ENCODE data around the gene POU2F1. TPM values are rescaled to one million over a fixed set of nuclear protein-coding genes. Genes with fewer than 3 reads are reported as not detected.
"Not testable (repeated sequence)": the region's sequence is repeated elsewhere in the genome, so short reads cannot be mapped to it uniquely, and the experiment has no call there.

The POU2F1 gene
- total RNA-seq, 1 experiment from 2014 or later: 28.5 TPM

DNA sequence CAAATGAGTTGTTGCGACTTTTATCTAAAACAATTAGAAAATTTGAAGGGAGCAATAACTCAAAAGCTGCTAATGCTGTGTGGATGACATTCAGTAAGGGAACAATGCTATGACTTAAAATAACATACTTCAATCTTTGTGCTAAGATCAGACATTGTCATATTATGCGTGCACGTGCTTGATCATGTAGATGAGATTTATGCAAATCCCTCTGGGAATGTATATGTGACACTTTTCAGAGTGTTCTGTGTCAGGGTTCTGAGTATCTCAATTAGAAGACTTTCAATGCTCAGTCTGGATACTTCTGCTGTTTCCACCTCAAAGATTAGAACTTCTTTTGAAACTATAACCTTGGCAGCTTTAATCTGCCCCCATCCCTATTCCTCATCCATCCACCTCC is 18.6 kb upstream of the POU2F1 start:
- intact Hi-C loops (cut with micrococcal nuclease; ENCODE audit: unreplicated experiment): no loop called here
- DNase-seq: no peak
- no peaks in the 10 kb centered on the region for H3K36me3 ChIP-seq (ENCODE audit: low read depth)
- H3K79me2 ChIP-seq (ENCODE audit: low read depth): no peaks in the 10 kb centered on the region
- no peak overlapping the region for H3K27ac ChIP-seq
- ChIA-PET CTCF (no interaction called here), POLR2A (ENCODE audit: unreplicated experiment) (interaction anchor here (0.7 kb wide), 1 partner anchor 48 kb away, joined by 17 read pairs; no protein-coding TSS in a partner anchor)
- H3K4me2 ChIP-seq: no peak overlapping the region
- H3K27me3 ChIP-seq (ENCODE audit: insufficient read depth, low read depth): no peaks in the 10 kb centered on the region
- no peak for TF ChIP-seq EZH2 (IDR thresholded peaks at IDR 0.05; ENCODE audit: low read depth)
- TF ChIP-seq, protein P1, sequence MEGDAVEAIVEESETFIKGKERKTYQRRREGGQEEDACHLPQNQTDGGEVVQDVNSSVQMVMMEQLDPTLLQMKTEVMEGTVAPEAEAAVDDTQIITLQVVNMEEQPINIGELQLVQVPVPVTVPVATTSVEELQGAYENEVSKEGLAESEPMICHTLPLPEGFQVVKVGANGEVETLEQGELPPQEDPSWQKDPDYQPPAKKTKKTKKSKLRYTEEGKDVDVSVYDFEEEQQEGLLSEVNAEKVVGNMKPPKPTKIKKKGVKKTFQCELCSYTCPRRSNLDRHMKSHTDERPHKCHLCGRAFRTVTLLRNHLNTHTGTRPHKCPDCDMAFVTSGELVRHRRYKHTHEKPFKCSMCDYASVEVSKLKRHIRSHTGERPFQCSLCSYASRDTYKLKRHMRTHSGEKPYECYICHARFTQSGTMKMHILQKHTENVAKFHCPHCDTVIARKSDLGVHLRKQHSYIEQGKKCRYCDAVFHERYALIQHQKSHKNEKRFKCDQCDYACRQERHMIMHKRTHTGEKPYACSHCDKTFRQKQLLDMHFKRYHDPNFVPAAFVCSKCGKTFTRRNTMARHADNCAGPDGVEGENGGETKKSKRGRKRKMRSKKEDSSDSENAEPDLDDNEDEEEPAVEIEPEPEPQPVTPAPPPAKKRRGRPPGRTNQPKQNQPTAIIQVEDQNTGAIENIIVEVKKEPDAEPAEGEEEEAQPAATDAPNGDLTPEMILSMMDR (conservative IDR thresholded peaks at IDR 0.05): no peak
- peaks cover 5% of the 10 kb centered on the region; the same call in 1 of the 2 replicates for H3K4me1 ChIP-seq (replicated peaks; ENCODE audit: insufficient read depth)
- H3K4me3 ChIP-seq: no peak overlapping the region
- peaks cover 3% of the 10 kb centered on the region; the same call in 1 of the 2 replicates for H3K9me3 ChIP-seq (ENCODE audit: insufficient read depth, low read depth)
- no TSS peak for BruUV-seq (replicated peaks)
- no peaks in the 10 kb centered on the region for H4K20me1 ChIP-seq (ENCODE audit: insufficient read depth)
- no peak overlapping the region for H2AFZ ChIP-seq
- H3F3A ChIP-seq (ENCODE audit: insufficient read depth, low read depth): no peaks in the 10 kb centered on the region
- no peaks in the 10 kb centered on the region for H3K9me2 ChIP-seq (ENCODE audit: insufficient read depth)

DNA sequence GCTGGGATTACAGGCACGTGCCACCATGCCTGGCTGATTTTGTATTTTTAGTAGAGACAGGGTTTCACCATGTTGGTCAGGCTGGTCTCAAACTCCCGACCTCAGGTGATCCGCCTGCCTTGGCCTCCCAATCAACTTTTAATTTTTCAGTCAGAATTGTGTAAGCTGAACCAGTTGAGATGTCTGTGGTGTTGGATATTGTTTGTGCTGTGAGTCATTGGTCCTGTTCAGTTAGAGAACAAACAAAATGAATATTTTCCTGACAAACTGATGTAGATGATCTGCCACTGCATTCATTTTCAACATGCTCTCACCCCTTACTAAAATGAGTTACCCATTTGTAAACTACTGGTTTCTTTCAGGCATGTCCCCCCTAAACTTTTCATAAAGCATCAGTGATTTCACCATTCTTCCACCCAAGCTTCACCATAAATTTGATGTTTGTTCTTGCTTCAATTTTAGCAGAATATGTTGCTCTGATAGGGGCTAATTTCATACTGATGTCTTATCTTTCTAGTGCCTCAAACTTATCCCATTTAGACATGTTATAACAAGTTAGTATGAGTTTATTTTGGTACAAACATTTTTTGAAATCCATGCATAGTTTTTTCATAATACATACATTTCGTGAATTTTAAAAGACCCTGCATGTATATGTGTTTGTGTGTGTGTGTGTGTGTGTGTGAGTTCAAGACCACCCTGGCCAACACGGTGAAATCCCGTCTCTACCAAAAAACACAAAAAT is 15.2 kb upstream of the POU2F1 start:
- H3K4me3 ChIP-seq; intact Hi-C loops (cut with micrococcal nuclease; ENCODE audit: unreplicated experiment); H4K20me1 ChIP-seq (ENCODE audit: insufficient read depth); CTCF ChIA-PET; H3F3A ChIP-seq (ENCODE audit: insufficient read depth, low read depth); H3K27me3 ChIP-seq (ENCODE audit: insufficient read depth, low read depth); H3K27ac ChIP-seq; H3K79me2 ChIP-seq (ENCODE audit: low read depth); H3K4me2 ChIP-seq; H3K9me2 ChIP-seq (ENCODE audit: insufficient read depth); H3K36me3 ChIP-seq (ENCODE audit: low read depth); H2AFZ ChIP-seq; BruUV-seq (replicated peaks): not testable (repeated sequence)
- DNase-seq: peak in 1 of 2 experiments; percentile 61
- Histone ChIP-seq H3K4me1 (replicated peaks; ENCODE audit: insufficient read depth) (peaks cover 19% of the 10 kb centered on the region), H3K9me3 (ENCODE audit: insufficient read depth, low read depth) (peaks cover 16% of the 10 kb centered on the region; the same call in 1 of the 2 replicates)
- POLR2A ChIA-PET (ENCODE audit: unreplicated experiment): interaction anchor here (0.6 kb wide), 1 partner anchor 14 kb away, joined by 7 read pairs; no protein-coding TSS in a partner anchor

DNA sequence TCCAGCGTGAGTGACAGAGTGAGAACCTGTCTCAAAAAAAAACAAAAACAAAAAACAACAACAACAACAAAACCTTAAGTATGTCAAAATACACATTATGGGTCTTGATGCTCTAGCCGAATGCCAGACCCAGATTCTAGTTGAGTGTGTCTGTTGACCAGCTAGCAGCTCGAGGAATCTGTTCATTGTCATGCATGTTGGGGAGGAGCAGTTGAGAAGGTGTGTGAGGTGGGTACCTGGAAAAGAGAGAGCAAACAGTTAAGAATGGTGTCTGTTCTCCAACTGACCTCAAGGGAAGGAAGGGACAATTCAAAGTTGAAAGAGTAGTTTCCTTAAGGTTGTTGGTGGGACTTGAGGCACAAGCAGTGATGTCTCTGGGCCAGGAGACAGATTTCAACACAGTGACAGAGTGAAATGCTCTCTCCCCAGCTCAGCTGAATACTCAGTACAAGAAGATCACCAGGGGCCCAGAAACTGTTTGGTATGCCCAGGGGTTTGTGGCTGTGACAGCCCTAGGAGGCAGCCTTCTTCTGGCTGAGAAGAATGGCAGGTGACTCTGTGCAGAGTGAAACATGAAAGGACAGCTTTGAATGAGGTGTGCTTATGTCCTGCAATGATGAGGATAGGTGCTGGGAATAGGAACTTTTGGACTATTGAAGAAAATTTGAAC is 14.4 kb upstream of the POU2F1 start:
- POLR2A ChIA-PET (ENCODE audit: unreplicated experiment): no interaction called here
- intact Hi-C loops (cut with micrococcal nuclease; ENCODE audit: unreplicated experiment): no loop called here
- H2AFZ ChIP-seq: no peak overlapping the region
- no peaks in the 10 kb centered on the region for H3K79me2 ChIP-seq (ENCODE audit: low read depth)
- H3K4me1 ChIP-seq (replicated peaks; ENCODE audit: insufficient read depth): peaks cover 19% of the 10 kb centered on the region
- no peaks in the 10 kb centered on the region for H3K36me3 ChIP-seq (ENCODE audit: low read depth)
- TF ChIP-seq EZH2 (IDR thresholded peaks at IDR 0.05; ENCODE audit: low read depth): no peak
- TF ChIP-seq, protein P1 (conservative IDR thresholded peaks at IDR 0.05): no peak
- no peaks in the 10 kb centered on the region for H3K9me2 ChIP-seq (ENCODE audit: insufficient read depth)
- H4K20me1 ChIP-seq (ENCODE audit: insufficient read depth): no peaks in the 10 kb centered on the region
- no peaks in the 10 kb centered on the region for H3F3A ChIP-seq (ENCODE audit: insufficient read depth, low read depth)
- BruUV-seq (replicated peaks): no TSS peak
- CTCF ChIA-PET: no interaction called here
- H3K27ac ChIP-seq: no peak overlapping the region
- no peak overlapping the region for H3K4me3 ChIP-seq
- no peaks in the 10 kb centered on the region for H3K27me3 ChIP-seq (ENCODE audit: insufficient read depth, low read depth)
- peaks cover 13% of the 10 kb centered on the region; the same call in 1 of the 2 replicates for H3K9me3 ChIP-seq (ENCODE audit: insufficient read depth, low read depth)
- H3K4me2 ChIP-seq: no peak overlapping the region
- no peak for DNase-seq
